ENCODE measurements around the gene RAPH1.

- TF ChIP-seq GATA2 (IDR thresholded peaks at IDR 0.05; ENCODE audit: low read depth, low read length) (no peak), GATA3 (IDR thresholded peaks at IDR 0.05; ENCODE audit: low read depth, low read length) (no peak)
These were observed 102.3 kb downstream of the RAPH1 start for GRCh38 chr2:203432811-203433210.
